Urothelium cell line (cell line): Measurements from ENCODE around the gene CDC37L1.
"Not testable (repeated sequence)": the region's sequence is repeated elsewhere in the genome, so short reads cannot be mapped to it uniquely, and the experiment has no call there.

Experiments
- DNase-seq: peaks from one replicate; pipeline ENCODE4 v3.0.0; 2011; ENCODE audit warnings: low spot score, mixed read lengths
- FAIRE-seq: peaks from 2 replicates; lab custom pipeline; 2011; peaks lifted over from hg19 to GRCh38; lab: Jason Lieb, UNC

CDC37L1 gene

GRCh38 chr9:4679268-4680172 lies at the start of gene CDC37L1:
TSS of gene CDC37L1 (plus strand) at chr9:4679569. CDS start at chr9:4679768, 199 bp downstream.
- FAIRE-seq: no peak

GRCh38 chr9:4630836-4631235 lies 48.5 kb upstream of the CDC37L1 start:
- FAIRE-seq: no peak
- DNase-seq: no peak

More at GRCh38 chr9:4679268-4680172, at the start of gene CDC37L1:
- peak; percentile 91 for DNase-seq

- FAIRE-seq: no peak
Measured at GRCh38 chr9:4638968-4639367, 40.4 kb upstream of the CDC37L1 start.

GRCh38 chr9:4639420-4639819 lies 39.9 kb upstream of the CDC37L1 start:
- FAIRE-seq: no peak
- no peak for DNase-seq

More at GRCh38 chr9:4638968-4639367, 40.4 kb upstream of the CDC37L1 start:
- DNase-seq: no peak

GRCh38 chr9:4640027-4640426 lies 39.3 kb upstream of the CDC37L1 start:
- FAIRE-seq (no peak), DNase-seq (no peak)

- DNase-seq: no peak
- no peak for FAIRE-seq
Measured at GRCh38 chr9:4642351-4642750, 37.0 kb upstream of the CDC37L1 start.

- DNase-seq: no peak
- FAIRE-seq: no peak
Measured at GRCh38 chr9:4654084-4654483, 25.3 kb upstream of the CDC37L1 start.

- FAIRE-seq: no peak
- DNase-seq: no peak
Measured at GRCh38 chr9:4654538-4654937, 24.8 kb upstream of the CDC37L1 start.

GRCh38 chr9:4656196-4656595 lies 23.2 kb upstream of the CDC37L1 start:
- DNase-seq, FAIRE-seq: not testable (repeated sequence)

- DNase-seq: no peak
- FAIRE-seq: no peak
Measured at GRCh38 chr9:4656621-4657020, 22.7 kb upstream of the CDC37L1 start.

GRCh38 chr9:4657426-4658159 lies 21.8 kb upstream of the CDC37L1 start:
- no peak for DNase-seq
- FAIRE-seq: no peak

- FAIRE-seq, DNase-seq: not testable (repeated sequence)
Measured at GRCh38 chr9:4660665-4661064, 18.7 kb upstream of the CDC37L1 start.

GRCh38 chr9:4661165-4661564 lies 18.2 kb upstream of the CDC37L1 start:
- FAIRE-seq (no peak), DNase-seq (no peak)

GRCh38 chr9:4661611-4662010 lies 17.8 kb upstream of the CDC37L1 start:
- DNase-seq (no peak), FAIRE-seq (no peak)

- FAIRE-seq (no peak), DNase-seq (peak; percentile 84)
Measured at GRCh38 chr9:4662108-4662988, 17.0 kb upstream of the CDC37L1 start, which contains the start of gene PLPP6. TSS of gene PLPP6 (plus strand) at chr9:4662294. CDS start at chr9:4662376, 82 bp downstream.

GRCh38 chr9:4662989-4663792 lies 16.2 kb upstream of the CDC37L1 start:
- DNase-seq (no peak), FAIRE-seq (no peak)

- DNase-seq (no peak), FAIRE-seq (no peak)
Measured at GRCh38 chr9:4663956-4664355, 15.4 kb upstream of the CDC37L1 start.

- no peak for FAIRE-seq
- no peak for DNase-seq
Measured at GRCh38 chr9:4665357-4665756, 14.0 kb upstream of the CDC37L1 start.

- FAIRE-seq: no peak
- DNase-seq: peak; percentile 69
Measured at GRCh38 chr9:4666042-4666699, 13.2 kb upstream of the CDC37L1 start, which contains the start of gene SPATA6L. TSS of gene SPATA6L (minus strand) at chr9:4666480. CDS start at chr9:4666250, 230 bp downstream.
